ENCODE data around the gene PTGR1. TPM values are rescaled to one million over a fixed set of nuclear protein-coding genes. Genes with fewer than 3 reads are reported as not detected.

Gene PTGR1
- 66.8 and 101 TPM in 2 replicates for total RNA-seq

DNA sequence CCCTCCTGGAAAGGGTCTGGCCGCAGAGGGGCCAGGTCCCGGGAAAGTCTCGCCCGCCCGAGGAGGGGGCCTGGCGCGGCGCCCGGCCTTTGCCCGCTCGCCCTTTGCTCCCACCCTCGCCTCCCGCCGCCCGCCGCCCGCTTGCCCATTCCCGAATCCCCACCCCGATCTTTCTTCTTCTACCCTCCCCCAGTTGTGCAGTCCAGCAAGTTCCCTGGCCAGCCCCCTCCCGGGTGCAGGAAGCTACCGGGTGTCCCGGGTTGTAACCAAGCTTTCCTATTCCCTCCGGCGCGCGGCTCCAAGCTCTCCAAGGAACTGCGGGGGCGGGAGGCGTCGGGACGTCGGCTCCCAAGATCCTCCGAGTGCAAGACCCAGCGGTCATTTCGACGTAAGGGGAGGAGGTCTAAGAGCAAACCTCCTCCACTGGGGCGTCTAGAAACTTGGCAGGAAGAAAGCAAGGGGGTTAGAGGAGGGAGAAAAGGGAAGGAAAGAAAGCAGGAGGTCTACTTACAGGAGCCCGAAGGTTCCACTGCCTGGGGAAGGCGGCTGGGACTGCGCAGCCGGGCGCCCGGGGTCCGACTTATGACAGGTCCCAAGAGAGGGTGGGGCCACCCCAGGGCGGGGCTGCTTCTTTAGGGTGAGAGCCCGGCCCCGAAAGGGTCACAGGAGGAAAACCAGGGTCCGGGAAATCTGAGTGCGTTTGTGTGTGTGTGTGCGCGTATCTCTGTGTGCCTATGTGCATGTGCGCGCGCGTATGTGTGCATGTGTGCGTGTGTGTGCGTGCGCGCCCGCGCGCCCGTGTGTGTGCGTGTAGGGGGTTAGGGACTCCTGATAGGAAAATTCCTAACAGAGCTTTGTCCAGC lies at the start of gene PTGR1:
Gene PTGR1, minus strand, starts transcription at position 556 of the 863 bp plus-strand sequence. CDS start 2,225 bp downstream, outside the sequence.

DNA sequence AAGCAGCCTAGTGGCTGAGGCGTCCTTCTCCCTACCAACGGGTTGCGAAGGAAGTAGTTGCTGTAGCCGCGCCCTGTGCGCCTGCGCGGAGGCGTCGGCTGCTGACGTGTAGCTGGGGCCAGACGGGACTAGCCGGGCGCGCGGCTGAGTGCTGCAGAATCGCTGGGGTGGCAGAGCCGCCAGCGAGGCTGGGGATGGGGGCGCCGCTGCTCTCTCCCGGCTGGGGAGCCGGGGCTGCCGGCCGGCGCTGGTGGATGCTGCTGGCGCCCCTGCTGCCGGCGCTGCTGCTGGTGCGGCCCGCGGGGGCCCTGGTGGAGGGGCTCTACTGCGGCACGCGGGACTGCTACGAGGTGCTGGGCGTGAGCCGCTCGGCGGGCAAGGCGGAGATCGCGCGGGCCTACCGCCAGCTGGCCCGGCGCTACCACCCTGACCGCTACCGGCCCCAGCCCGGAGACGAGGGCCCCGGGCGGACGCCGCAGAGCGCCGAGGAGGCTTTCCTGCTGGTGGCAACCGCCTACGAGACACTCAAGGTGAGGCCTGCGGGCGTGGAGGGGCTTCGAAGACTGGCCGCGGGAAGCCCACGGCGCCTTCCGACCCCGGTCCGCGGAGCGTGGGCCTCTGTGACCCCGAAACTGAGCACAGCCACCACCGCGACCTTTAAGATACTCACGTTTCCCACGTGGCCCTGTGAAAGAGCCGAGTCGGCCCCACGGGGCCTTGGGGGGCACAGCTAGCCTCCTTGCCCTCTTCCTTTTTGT lies 31.9 kb upstream of the PTGR1 start, which contains the start of gene DNAJC25:
Gene DNAJC25, plus strand, starts transcription at position 121 of the 758 bp plus-strand sequence. Its CDS starts 74 bp downstream, at position 195.

DNA sequence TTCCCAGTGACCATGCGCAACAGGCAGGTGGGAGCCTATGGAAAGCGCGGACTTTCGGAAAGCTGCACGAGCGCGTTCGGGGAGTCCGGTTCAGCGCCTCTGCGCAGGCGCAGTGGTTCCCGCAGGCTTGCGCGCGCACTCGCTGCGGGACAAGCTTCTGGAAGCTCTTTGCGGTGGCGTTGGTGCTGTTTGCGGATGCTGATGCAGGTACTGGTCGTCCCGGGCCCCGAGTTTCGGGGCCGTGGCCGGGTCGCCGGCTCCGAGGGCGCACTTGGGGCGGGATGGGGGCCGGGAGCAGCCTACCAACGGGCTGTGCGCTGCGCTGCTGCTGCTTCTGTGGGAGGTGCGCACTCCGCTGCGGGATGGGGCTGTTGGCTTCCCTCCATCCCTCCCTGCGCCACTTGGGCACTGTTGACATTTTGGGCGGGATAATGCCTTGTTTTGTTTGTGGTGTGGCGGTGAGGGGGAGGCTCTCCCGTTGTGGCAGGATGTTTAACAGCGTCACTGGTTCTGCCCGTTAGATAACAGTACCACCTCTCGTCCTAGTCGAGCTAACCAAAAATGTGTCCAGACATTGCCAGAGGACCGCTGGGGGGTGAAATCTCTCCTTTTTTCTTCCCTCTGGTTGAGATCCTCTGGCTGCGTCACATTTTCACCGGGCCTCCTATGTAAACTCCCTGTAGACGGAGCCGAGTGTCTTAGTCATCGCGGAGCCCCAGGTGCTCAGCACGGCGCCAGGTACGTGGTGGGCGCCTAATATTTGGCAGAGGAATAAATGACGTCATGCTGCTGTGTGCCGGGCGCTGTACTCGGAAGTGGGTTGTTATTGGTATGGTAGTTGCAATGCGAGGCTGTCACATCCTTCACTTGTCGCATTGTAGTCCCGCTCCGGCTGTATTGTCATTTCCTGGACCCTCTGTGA lies 74.1 kb downstream of the PTGR1 start, which contains the start of gene ZNF483:
Gene ZNF483, plus strand, starts transcription at position 124 of the 922 bp plus-strand sequence. CDS start 2,217 bp downstream, outside the sequence.

Other genes starting within 250 kb of the PTGR1 start
- gene ECPAS, start 115.3 kb downstream of the PTGR1 start, total RNA-seq = 36.8 and 46.4 TPM in 2 replicates
- gene ZNF483, start 74.5 kb downstream of the PTGR1 start, total RNA-seq = 0.13 and 0.72 TPM in 2 replicates
- 8.8 and 20.8 TPM in 2 replicates for gene DNAJC25, start 31.7 kb upstream of the PTGR1 start, total RNA-seq
- 69.5 and 91.9 TPM in 2 replicates for gene GNG10, start 62.0 kb upstream of the PTGR1 start, total RNA-seq
- gene SHOC1, start 195.3 kb upstream of the PTGR1 start, total RNA-seq = not detected in 2 replicates

Measured in epithelial cell of alveolus of lung (primary cell).